PFSK-1 (cell line): ENCODE results near the gene HDAC4.

Experiments used
- FOXP2 ChIP-seq: optimal IDR thresholded peaks from 2 replicates; pipeline ENCODE3; 2011; ENCODE audit warnings: borderline replicate concordance, control low read depth, inconsistent platforms; ENCODE audit not compliant: insufficient read depth; ENCODE audit errors: extremely low read length, extremely low read depth
- POLR2AphosphoS5 ChIP-seq: IDR thresholded peaks from 2 replicates; pipeline ENCODE4 v1.6.1; 2012; ENCODE audit warnings: low read depth, mild to moderate bottlenecking, control low read depth, low read length, moderate library complexity
- REST ChIP-seq, 2 experiments: IDR thresholded peaks; 2 replicates each; pipeline versions ENCODE4 v1.6.1 to v1.8.0; 2011 to 2012; ENCODE audit warnings: low read depth in 2 of 2, low read length in 2 of 2, control low read depth in 1 of 2, inconsistent platforms in 1 of 2, mild to moderate bottlenecking in 1 of 2, moderate library complexity in 1 of 2; ENCODE audit not compliant: insufficient read depth in 1 of 2
- SIN3A ChIP-seq: IDR thresholded peaks from 2 replicates; pipeline ENCODE4 v1.6.1; 2012; ENCODE audit warnings: mild to moderate bottlenecking, low read length, moderate library complexity, borderline replicate concordance; ENCODE audit not compliant: insufficient read depth
- TAF1 ChIP-seq: IDR thresholded peaks from 2 replicates; pipeline ENCODE4 v1.6.1; 2012; ENCODE audit warnings: low read length, control low read depth, borderline replicate concordance; ENCODE audit not compliant: insufficient read depth

The HDAC4 gene

GRCh38 chr2:239265681-239266433 is 135.0 kb downstream of the HDAC4 start:
- TF ChIP-seq SIN3A = no peak
- no peak for TF ChIP-seq REST (IDR thresholded peaks at IDR 0.05; ENCODE audit: insufficient read depth in 1 of 2, low read depth in 2 of 2, low read length in 2 of 2)
- no peak for TF ChIP-seq POLR2AphosphoS5
- TF ChIP-seq FOXP2 = no peak

- TF ChIP-seq REST (IDR thresholded peaks at IDR 0.05; ENCODE audit: insufficient read depth in 1 of 2, low read depth in 2 of 2, low read length in 2 of 2) (peak in 1 of 2 experiments; percentile 57; a peak in 2 of 4 replicates), SIN3A (no peak)
Observed at GRCh38 chr2:239264838-239265651, 135.8 kb downstream of the HDAC4 start.

- TF ChIP-seq FOXP2 (no peak), TAF1 (no peak), SIN3A (no peak), POLR2AphosphoS5 (no peak), REST (IDR thresholded peaks at IDR 0.05; ENCODE audit: insufficient read depth in 1 of 2, low read depth in 2 of 2, low read length in 2 of 2) (no peak)
Observed at GRCh38 chr2:239264492-239264837, 136.4 kb downstream of the HDAC4 start.

DNA sequence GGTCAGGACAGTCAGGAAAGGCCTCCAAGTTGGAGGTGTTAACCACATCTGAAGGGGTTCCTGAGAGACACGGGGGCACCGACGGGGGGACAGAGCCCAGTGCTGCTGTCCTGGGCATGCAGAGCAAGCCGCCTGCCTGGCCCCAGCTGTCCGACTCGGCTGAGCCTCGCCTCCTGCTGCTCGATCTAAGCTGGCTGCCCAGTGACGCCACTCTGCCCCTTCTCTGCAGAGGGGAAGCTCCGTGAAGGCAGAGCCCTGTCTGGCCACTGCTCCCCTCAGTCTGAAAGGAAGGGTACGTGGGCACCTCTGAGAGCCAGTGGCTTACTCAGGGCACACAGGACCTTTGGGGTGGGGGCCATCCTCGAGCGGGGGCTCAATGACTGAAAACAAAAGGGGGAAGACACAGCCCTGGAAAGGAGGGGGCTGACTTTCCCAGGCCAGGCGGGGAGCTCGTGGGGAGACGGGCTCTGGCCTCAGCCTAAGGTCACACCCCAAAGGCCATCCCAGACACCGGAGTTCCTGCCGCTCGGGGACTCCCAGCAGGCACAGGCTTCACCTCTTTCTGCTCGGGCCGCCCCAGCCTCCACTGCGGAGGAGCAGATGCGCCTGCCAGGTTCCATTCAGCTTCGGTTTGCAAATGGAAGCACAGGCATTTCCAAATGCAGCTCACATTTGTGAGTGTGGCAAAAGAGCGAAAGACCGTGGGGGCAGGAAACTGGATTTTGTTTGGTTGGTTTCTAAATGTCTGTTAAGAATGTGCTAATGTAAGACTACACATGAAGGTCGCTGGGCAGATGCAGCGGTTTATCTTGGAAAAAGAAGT is 136.9 kb downstream of the HDAC4 start:
- TF ChIP-seq POLR2AphosphoS5 (no peak), REST (IDR thresholded peaks at IDR 0.05; ENCODE audit: insufficient read depth in 1 of 2, low read depth in 2 of 2, low read length in 2 of 2) (no peak), FOXP2 (no peak)
